Measurements from ENCODE around the gene SMIM32. TPM values are rescaled to one million over a fixed set of nuclear protein-coding genes. Genes with fewer than 3 reads are reported as not detected.

Gene SMIM32
- total and polyA plus RNA-seq, 2 donors (not counting 1 experiment from before 2014, with no cell fraction given) = not detected

DNA sequence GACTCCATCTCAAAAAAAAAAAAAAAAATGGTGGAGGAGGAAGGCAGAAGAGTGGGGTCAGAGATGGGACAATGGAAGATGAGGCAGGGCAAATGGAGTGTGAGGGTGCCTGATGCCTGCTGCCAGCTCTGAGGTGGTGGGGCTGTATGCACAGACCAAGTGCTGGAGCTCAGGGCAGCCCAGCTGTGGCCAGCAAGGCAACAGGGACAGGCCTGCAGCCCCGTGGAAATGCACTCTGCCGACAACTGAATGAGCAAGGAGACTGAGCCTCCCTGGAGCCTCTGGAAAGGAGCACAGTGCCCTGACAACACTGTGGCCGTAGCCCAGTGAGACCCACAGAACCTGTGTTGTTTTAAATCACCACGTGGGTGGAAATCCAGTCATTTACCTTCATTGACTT is 22.9 kb upstream of the SMIM32 start:
- H3K4me1 Mint-ChIP-seq = no peaks in the 10 kb centered on the region
- H4K20me1 ChIP-seq (ENCODE audit: control insufficient read depth, insufficient read depth, low read length, poor library complexity, severe bottlenecking) = no peaks in the 10 kb centered on the region
- no peak overlapping the region for H3K27ac ChIP-seq (ENCODE audit: low read length in 2 of 2)
- H3K27me3 Mint-ChIP-seq = peaks cover 19% of the 10 kb centered on the region
- no peak for TF ChIP-seq EZH2 (IDR thresholded peaks at IDR 0.05; ENCODE audit: borderline replicate concordance, insufficient read depth, low read depth, low read length, poor library complexity, severe bottlenecking)
- TF ChIP-seq, protein P1, sequence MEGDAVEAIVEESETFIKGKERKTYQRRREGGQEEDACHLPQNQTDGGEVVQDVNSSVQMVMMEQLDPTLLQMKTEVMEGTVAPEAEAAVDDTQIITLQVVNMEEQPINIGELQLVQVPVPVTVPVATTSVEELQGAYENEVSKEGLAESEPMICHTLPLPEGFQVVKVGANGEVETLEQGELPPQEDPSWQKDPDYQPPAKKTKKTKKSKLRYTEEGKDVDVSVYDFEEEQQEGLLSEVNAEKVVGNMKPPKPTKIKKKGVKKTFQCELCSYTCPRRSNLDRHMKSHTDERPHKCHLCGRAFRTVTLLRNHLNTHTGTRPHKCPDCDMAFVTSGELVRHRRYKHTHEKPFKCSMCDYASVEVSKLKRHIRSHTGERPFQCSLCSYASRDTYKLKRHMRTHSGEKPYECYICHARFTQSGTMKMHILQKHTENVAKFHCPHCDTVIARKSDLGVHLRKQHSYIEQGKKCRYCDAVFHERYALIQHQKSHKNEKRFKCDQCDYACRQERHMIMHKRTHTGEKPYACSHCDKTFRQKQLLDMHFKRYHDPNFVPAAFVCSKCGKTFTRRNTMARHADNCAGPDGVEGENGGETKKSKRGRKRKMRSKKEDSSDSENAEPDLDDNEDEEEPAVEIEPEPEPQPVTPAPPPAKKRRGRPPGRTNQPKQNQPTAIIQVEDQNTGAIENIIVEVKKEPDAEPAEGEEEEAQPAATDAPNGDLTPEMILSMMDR (IDR thresholded peaks at IDR 0.05) = no peak
- no peak overlapping the region for H3K4me3 Mint-ChIP-seq
- DNase-seq (no peak), ATAC-seq (ENCODE audit: low read depth) (no peak)
- ChIA-PET CTCF (interaction anchor here (0.7 to 1.2 kb wide), 2 partner anchors 8 to 190 kb away, joined by 3 to 4 read pairs; no protein-coding TSS in a partner anchor), POLR2A (no interaction called here)
- no peak overlapping the region for H3K27ac Mint-ChIP-seq
- no peaks in the 10 kb centered on the region for H3K4me1 ChIP-seq (ENCODE audit: control insufficient read depth in 2 of 2, insufficient read depth in 2 of 2, low read length in 2 of 2)
- WGBS (ENCODE audit: insufficient coverage) = 83% methylated on average over 4 of the region's 4 CpGs
- H2AFZ ChIP-seq (ENCODE audit: insufficient read depth, low read depth, low read length, poor library complexity, severe bottlenecking) = no peak overlapping the region
- peaks cover 5% of the 10 kb centered on the region for H3K9me3 Mint-ChIP-seq (ENCODE audit: insufficient read depth)
- H3K36me3 ChIP-seq (replicated peaks in 1 of 2; ENCODE audit: control extremely low read depth in 1 of 2, control insufficient read depth in 1 of 2, extremely low read depth in 1 of 2, insufficient read depth in 2 of 2, low read length in 1 of 2) = no peaks in the 10 kb centered on the region
- H3K9ac ChIP-seq (ENCODE audit: low read length) = no peak overlapping the region
- peaks cover 0 to 11% (median 2%) of the 10 kb centered on the region in 4 experiments for H3K27me3 ChIP-seq (replicated peaks in 1 of 4; ENCODE audit: control extremely low read depth in 1 of 4, control insufficient read depth in 3 of 4, insufficient read depth in 4 of 4, low read length in 3 of 4)
- no peak overlapping the region for H3K4me2 ChIP-seq (replicated peaks; ENCODE audit: low read depth, low read length, poor library complexity, severe bottlenecking)
- no peak overlapping the region for H3K4me3 ChIP-seq (ENCODE audit: control extremely low read depth in 1 of 5, extremely low read depth in 1 of 5, insufficient read depth in 1 of 5, low read depth in 2 of 5, low read length in 4 of 5)
- no peaks in the 10 kb centered on the region for H3K79me2 ChIP-seq (ENCODE audit: control insufficient read depth, insufficient read depth, low read length)
- intact Hi-C loops (cut with micrococcal nuclease) = no loop called here
- H3K9me3 ChIP-seq (ENCODE audit: control extremely low read depth in 1 of 3, control insufficient read depth in 2 of 3, insufficient read depth in 1 of 3, low read length in 2 of 3) = peaks cover 0 to 9% (median 0%) of the 10 kb centered on the region in 3 donors

DNA sequence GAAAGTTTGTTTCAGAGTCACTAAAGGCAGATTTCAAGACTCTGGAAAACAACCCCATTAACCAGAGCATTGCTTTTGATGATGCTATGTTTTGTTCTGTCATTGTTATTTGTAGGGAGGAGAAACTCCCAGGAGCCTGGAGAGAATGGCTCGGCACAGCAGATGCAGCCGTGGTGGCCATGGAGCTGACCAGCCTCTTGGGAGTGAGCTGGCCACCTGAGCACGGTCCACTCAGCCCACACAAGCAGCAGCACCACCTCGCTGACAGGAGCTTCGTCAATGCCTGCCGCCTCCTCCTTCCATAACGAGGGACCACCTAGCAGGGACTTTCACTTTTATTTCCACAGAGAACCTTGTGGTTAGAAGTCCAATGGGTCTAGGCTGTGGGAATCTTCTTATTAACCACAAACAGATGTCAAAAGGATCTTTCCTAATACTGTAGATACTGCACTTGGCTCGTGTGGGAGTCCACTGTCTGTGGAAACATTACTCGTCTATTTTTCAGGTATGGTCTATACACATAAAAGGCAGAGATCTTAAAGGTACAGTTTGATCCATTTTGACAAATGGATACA is 21.0 kb upstream of the SMIM32 start:
- no peak overlapping the region for H3K4me2 ChIP-seq (replicated peaks; ENCODE audit: low read depth, low read length, poor library complexity, severe bottlenecking)
- DNase-seq (no peak), ATAC-seq (ENCODE audit: low read depth) (no peak)
- no peaks in the 10 kb centered on the region for H3K4me1 ChIP-seq (ENCODE audit: control insufficient read depth in 2 of 2, insufficient read depth in 2 of 2, low read length in 2 of 2)
- H3K36me3 ChIP-seq (replicated peaks in 1 of 2; ENCODE audit: control extremely low read depth in 1 of 2, control insufficient read depth in 1 of 2, extremely low read depth in 1 of 2, insufficient read depth in 2 of 2, low read length in 1 of 2) = no peaks in the 10 kb centered on the region
- CTCF ChIA-PET = interaction anchor here (1.5 to 5.3 kb wide), 5 partner anchors 10 to 748 kb away, joined by 4 to 23 read pairs (median 7); no protein-coding TSS in a partner anchor
- no peak overlapping the region for H3K27ac ChIP-seq (ENCODE audit: low read length in 2 of 2)
- no peaks in the 10 kb centered on the region for H3K4me1 Mint-ChIP-seq
- H3K27me3 ChIP-seq (replicated peaks in 1 of 4; ENCODE audit: control extremely low read depth in 1 of 4, control insufficient read depth in 3 of 4, insufficient read depth in 4 of 4, low read length in 3 of 4) = peaks cover 0 to 11% (median 2%) of the 10 kb centered on the region in 4 experiments
- no peak overlapping the region for H3K27ac Mint-ChIP-seq
- intact Hi-C loops (cut with micrococcal nuclease) = loop anchor here (2.0 kb wide), 1 partner anchor 747 kb away; no protein-coding TSS in a partner anchor
- no peak overlapping the region for H3K4me3 Mint-ChIP-seq
- H3K79me2 ChIP-seq (ENCODE audit: control insufficient read depth, insufficient read depth, low read length) = no peaks in the 10 kb centered on the region
- WGBS (ENCODE audit: insufficient coverage) = 78% methylated on average over 6 of the region's 9 CpGs
- H4K20me1 ChIP-seq (ENCODE audit: control insufficient read depth, insufficient read depth, low read length, poor library complexity, severe bottlenecking) = no peaks in the 10 kb centered on the region
- peaks cover 0 to under 1% (median 0%) of the 10 kb centered on the region in 3 donors for H3K9me3 ChIP-seq (ENCODE audit: control extremely low read depth in 1 of 3, control insufficient read depth in 2 of 3, insufficient read depth in 1 of 3, low read length in 2 of 3)
- POLR2A ChIA-PET = no interaction called here
- no peak overlapping the region for H3K4me3 ChIP-seq (ENCODE audit: control extremely low read depth in 1 of 5, extremely low read depth in 1 of 5, insufficient read depth in 1 of 5, low read depth in 2 of 5, low read length in 4 of 5)
- no peaks in the 10 kb centered on the region for H3K9me3 Mint-ChIP-seq (ENCODE audit: insufficient read depth)
- TF ChIP-seq, protein P1 (IDR thresholded peaks at IDR 0.05) = no peak
- no peak for TF ChIP-seq EZH2 (IDR thresholded peaks at IDR 0.05; ENCODE audit: borderline replicate concordance, insufficient read depth, low read depth, low read length, poor library complexity, severe bottlenecking)
- peaks cover 25% of the 10 kb centered on the region for H3K27me3 Mint-ChIP-seq
- no peak overlapping the region for H3K9ac ChIP-seq (ENCODE audit: low read length)
- H2AFZ ChIP-seq (ENCODE audit: insufficient read depth, low read depth, low read length, poor library complexity, severe bottlenecking) = no peak overlapping the region

All from B cell (primary cell).